AML-193 (cell line): ENCODE data around the gene AGPS.
A peak's percentile ranks its signal among the peaks of the same experiment; 100 is the strongest.
"Not testable (repeated sequence)": the region's sequence is repeated elsewhere in the genome, so short reads cannot be mapped to it uniquely, and the experiment has no call there.

ENCODE experiments used
- DNase-seq, 2 experiments: peaks; one replicate each; lab custom pipeline; 2025; lab: John Stamatoyannopoulos, UW

The AGPS gene

GRCh38 chr2:177550264-177551200, 158.0 kb downstream of the AGPS start:
- DNase-seq, result no peak

- DNase-seq, result not testable (repeated sequence)
Observed at GRCh38 chr2:177551360-177551759, 158.8 kb downstream of the AGPS start.

GRCh38 chr2:177551989-177552421, 159.4 kb downstream of the AGPS start:
- peak in 1 of 2 experiments; percentile 2 for DNase-seq

GRCh38 chr2:177552422-177553175, 160.0 kb downstream of the AGPS start:
- DNase-seq, result peak; percentile 74 to 91

GRCh38 chr2:177553176-177553884, 160.8 kb downstream of the AGPS start:
- DNase-seq, result no peak

GRCh38 chr2:177554365-177554764, 161.8 kb downstream of the AGPS start:
- DNase-seq, result no peak

GRCh38 chr2:177556153-177556552, 163.6 kb downstream of the AGPS start:
- DNase-seq, result no peak

GRCh38 chr2:177557794-177558193, 165.2 kb downstream of the AGPS start:
- no peak for DNase-seq

- no peak for DNase-seq
Observed at GRCh38 chr2:177559638-177560037, 167.1 kb downstream of the AGPS start.

- no peak for DNase-seq
Observed at GRCh38 chr2:177568390-177568789, 175.8 kb downstream of the AGPS start.

- no peak for DNase-seq
Observed at GRCh38 chr2:177568893-177569292, 176.3 kb downstream of the AGPS start.

- no peak for DNase-seq
Observed at GRCh38 chr2:177572236-177572671, 179.7 kb downstream of the AGPS start.

- DNase-seq, result no peak
Observed at GRCh38 chr2:177573120-177573519, 180.5 kb downstream of the AGPS start.

GRCh38 chr2:177574356-177574755, 181.8 kb downstream of the AGPS start:
- no peak for DNase-seq

- no peak for DNase-seq
Observed at GRCh38 chr2:177575358-177575757, 182.8 kb downstream of the AGPS start.

GRCh38 chr2:177577075-177577474, 184.5 kb downstream of the AGPS start:
- DNase-seq, result no peak

- no peak for DNase-seq
Observed at GRCh38 chr2:177578454-177578853, 185.9 kb downstream of the AGPS start.

- DNase-seq, result no peak
Observed at GRCh38 chr2:177579486-177580036, 187.0 kb downstream of the AGPS start.

GRCh38 chr2:177582000-177582399, 189.4 kb downstream of the AGPS start:
- no peak for DNase-seq

GRCh38 chr2:177584030-177584692, 191.6 kb downstream of the AGPS start:
- DNase-seq, result no peak

- DNase-seq, result no peak
Observed at GRCh38 chr2:177585234-177585863, 192.8 kb downstream of the AGPS start.
